ENCODE data around the gene TRIM45. TPM values are rescaled to one million over a fixed set of nuclear protein-coding genes. Genes with fewer than 3 reads are reported as not detected.

TRIM45 gene
- polyA plus RNA-seq, 1 of the 3 experiments (the other 2 are of a cell fraction) = 7.4 TPM

GRCh38 chr1:117137281-117137855, 15.8 kb upstream of the TRIM45 start:
- H3K27ac ChIP-seq (ENCODE audit: low read depth in 2 of 2, low read length in 1 of 2) = no peak overlapping the region
- CTCF ChIA-PET = interaction anchor here (0.8 to 2.9 kb wide), 5 partner anchors 9 to 400 kb away, joined by 3 to 14 read pairs (median 3); no protein-coding TSS in a partner anchor
- WGBS (ENCODE audit: low lambda C conversion rate) = 73% methylated on average over 3 of the region's 3 CpGs
- no peaks in the 10 kb centered on the region for H3K36me3 ChIP-seq (replicated peaks in 1 of 2; ENCODE audit: control insufficient read depth in 1 of 2, insufficient read depth in 2 of 2, low read length in 1 of 2)
- TF ChIP-seq, protein P1, sequence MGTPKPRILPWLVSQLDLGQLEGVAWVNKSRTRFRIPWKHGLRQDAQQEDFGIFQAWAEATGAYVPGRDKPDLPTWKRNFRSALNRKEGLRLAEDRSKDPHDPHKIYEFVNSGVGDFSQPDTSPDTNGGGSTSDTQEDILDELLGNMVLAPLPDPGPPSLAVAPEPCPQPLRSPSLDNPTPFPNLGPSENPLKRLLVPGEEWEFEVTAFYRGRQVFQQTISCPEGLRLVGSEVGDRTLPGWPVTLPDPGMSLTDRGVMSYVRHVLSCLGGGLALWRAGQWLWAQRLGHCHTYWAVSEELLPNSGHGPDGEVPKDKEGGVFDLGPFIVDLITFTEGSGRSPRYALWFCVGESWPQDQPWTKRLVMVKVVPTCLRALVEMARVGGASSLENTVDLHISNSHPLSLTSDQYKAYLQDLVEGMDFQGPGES (IDR thresholded peaks at IDR 0.05; ENCODE audit: low read depth, low read length) = no peak
- TF ChIP-seq ELF1 (IDR thresholded peaks at IDR 0.05) (no peak), PBX3 (IDR thresholded peaks at IDR 0.05) (no peak), JUND (IDR thresholded peaks at IDR 0.05) (no peak), FOXM1 (IDR thresholded peaks at IDR 0.05; ENCODE audit: low read depth) (no peak), FOXJ3 (CRISPR knock-in tag; IDR thresholded peaks at IDR 0.05) (no peak), NFIC (IDR thresholded peaks at IDR 0.05; ENCODE audit: borderline replicate concordance) (no peak)
- no peaks in the 10 kb centered on the region for H4K20me1 ChIP-seq (ENCODE audit: insufficient read depth)
- no peak overlapping the region for H2AFZ ChIP-seq (ENCODE audit: low read depth)
- no peaks in the 10 kb centered on the region for H3K9me3 ChIP-seq
- no peaks in the 10 kb centered on the region for H3F3A ChIP-seq (replicated peaks; ENCODE audit: insufficient read depth)
- no peak overlapping the region for H3K4me3 ChIP-seq (ENCODE audit: low read depth in 2 of 2, low read length in 1 of 2)
- no peaks in the 10 kb centered on the region for H3K27me3 ChIP-seq (ENCODE audit: insufficient read depth)
- no peak overlapping the region for H3K4me2 ChIP-seq
- no peak overlapping the region for H3K9ac ChIP-seq
- POLR2A ChIA-PET = no interaction called here
- no peaks in the 10 kb centered on the region for H3K79me2 ChIP-seq (ENCODE audit: insufficient read depth)
- H3K4me1 ChIP-seq (ENCODE audit: control insufficient read depth in 1 of 2, insufficient read depth in 2 of 2, low read depth in 1 of 2, low read length in 1 of 2) = peaks cover under 1 to 1% of the 10 kb centered on the region in 2 experiments; a peak in 2 of 4 replicates
- DNase-seq = no peak
- no peaks in the 10 kb centered on the region for H3K9me2 ChIP-seq

DNA sequence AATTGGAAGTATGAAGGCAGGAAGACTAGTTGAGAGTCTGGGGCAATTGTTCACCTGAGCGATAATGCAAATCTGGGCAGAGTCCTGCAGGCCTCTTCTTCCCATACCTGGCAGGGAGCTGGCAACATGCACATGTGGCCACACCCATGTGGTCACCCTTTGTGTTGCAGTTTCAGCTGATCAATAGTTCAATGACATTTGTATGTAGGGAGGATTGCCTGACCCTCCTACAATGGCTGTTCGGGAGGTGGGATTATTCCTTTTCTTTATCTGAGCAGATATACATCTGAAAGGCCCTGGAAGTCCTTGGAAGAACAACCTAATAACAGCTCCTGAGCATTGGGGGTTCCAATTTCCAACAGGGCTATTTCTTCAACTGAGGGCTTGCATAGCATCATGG, 15.2 kb upstream of the TRIM45 start:
- ChIA-PET CTCF (interaction anchor here (0.8 to 2.9 kb wide), 5 partner anchors 8 to 399 kb away, joined by 3 to 14 read pairs (median 3); no protein-coding TSS in a partner anchor), POLR2A (no interaction called here)
- H3K79me2 ChIP-seq (ENCODE audit: insufficient read depth) = no peaks in the 10 kb centered on the region
- H3K4me1 ChIP-seq (ENCODE audit: control insufficient read depth in 1 of 2, insufficient read depth in 2 of 2, low read depth in 1 of 2, low read length in 1 of 2) = no peaks in the 10 kb centered on the region
- no peaks in the 10 kb centered on the region for H3K27me3 ChIP-seq (ENCODE audit: insufficient read depth)
- H3F3A ChIP-seq (replicated peaks; ENCODE audit: insufficient read depth) = no peaks in the 10 kb centered on the region
- WGBS (ENCODE audit: low lambda C conversion rate) = 100% methylated on average over 2 of the region's 2 CpGs
- no peak overlapping the region for H3K4me3 ChIP-seq (ENCODE audit: low read depth in 2 of 2, low read length in 1 of 2)
- H3K27ac ChIP-seq (ENCODE audit: low read depth in 2 of 2, low read length in 1 of 2) = no peak overlapping the region
- H3K4me2 ChIP-seq = no peak overlapping the region
- no peak for DNase-seq
- no peaks in the 10 kb centered on the region for H3K36me3 ChIP-seq (replicated peaks in 1 of 2; ENCODE audit: control insufficient read depth in 1 of 2, insufficient read depth in 2 of 2, low read length in 1 of 2)
- no peak overlapping the region for H2AFZ ChIP-seq (ENCODE audit: low read depth)
- no peaks in the 10 kb centered on the region for H3K9me3 ChIP-seq
- no peak for TF ChIP-seq NFIC (IDR thresholded peaks at IDR 0.05; ENCODE audit: borderline replicate concordance)
- no peak for TF ChIP-seq REST (IDR thresholded peaks at IDR 0.05; ENCODE audit: low read depth, low read length)
- no peak for TF ChIP-seq USF2 (IDR thresholded peaks at IDR 0.05; ENCODE audit: borderline replicate concordance, low read depth, low read length)
- no peak for TF ChIP-seq JUND (IDR thresholded peaks at IDR 0.05)
- no peak for TF ChIP-seq EZH2phosphoT487 (IDR thresholded peaks at IDR 0.05; ENCODE audit: borderline replicate concordance, low read depth)
- no peak for TF ChIP-seq FOXM1 (IDR thresholded peaks at IDR 0.05; ENCODE audit: low read depth)
- no peak for TF ChIP-seq SIN3A (IDR thresholded peaks at IDR 0.05; ENCODE audit: borderline replicate concordance, low read depth, low read length)
- no peak for TF ChIP-seq RFX5 (IDR thresholded peaks at IDR 0.05; ENCODE audit: low read length)
- no peak for TF ChIP-seq GATA2 (CRISPR knock-in tag; IDR thresholded peaks at IDR 0.05)
- no peak for TF ChIP-seq POLR2AphosphoS5 (IDR thresholded peaks at IDR 0.05; ENCODE audit: low read depth, low read length)
- no peak for TF ChIP-seq SMC3 (IDR thresholded peaks at IDR 0.05; ENCODE audit: low read depth, low read length)
- TF ChIP-seq MEF2A (IDR thresholded peaks at IDR 0.05; ENCODE audit: borderline replicate concordance, low read depth) = no peak
- TF ChIP-seq RXRA (IDR thresholded peaks at IDR 0.05; ENCODE audit: borderline replicate concordance, low read depth) = no peak
- H3K9me2 ChIP-seq = no peaks in the 10 kb centered on the region
- no peaks in the 10 kb centered on the region for H4K20me1 ChIP-seq (ENCODE audit: insufficient read depth)
- no peak overlapping the region for H3K9ac ChIP-seq

Data from SK-N-SH (cell line).